Spinal cord (tissue), 10 donors: ENCODE data around the gene PCYOX1L. TPM values are rescaled to one million over a fixed set of nuclear protein-coding genes. Genes with fewer than 3 reads are reported as not detected.

Experiments used
- DNase-seq, 6 donors: peaks; one replicate each; pipeline versions ENCODE4 v3.0.0 to v3.0.0-alpha.2; 2013 to 2015; ENCODE audit warnings: low spot score in 6 of 6, low read depth in 4 of 6
- H3K27ac ChIP-seq: one replicate; pipeline ENCODE4 v1.5.1; 2013; ENCODE audit warnings: low read depth, low read length, control low read depth
- H3K27me3 ChIP-seq: one replicate; pipeline ENCODE4 v1.6.1; 2013; ENCODE audit warnings: low read length; ENCODE audit not compliant: control insufficient read depth, insufficient read depth
- H3K36me3 ChIP-seq: one replicate; pipeline ENCODE4 v1.6.1; 2013; ENCODE audit warnings: low read length; ENCODE audit not compliant: control insufficient read depth, insufficient read depth
- H3K4me1 ChIP-seq: one replicate; pipeline ENCODE4 v1.6.1; 2013; ENCODE audit warnings: low read length; ENCODE audit not compliant: control insufficient read depth, insufficient read depth
- H3K4me3 ChIP-seq: one replicate; pipeline ENCODE4 v1.5.1; 2013; ENCODE audit warnings: low read depth, low read length, control low read depth
- H3K9me3 ChIP-seq: one replicate; pipeline ENCODE4 v1.6.1; 2013; ENCODE audit warnings: low read length; ENCODE audit not compliant: control insufficient read depth, insufficient read depth
- WGBS: methylation state at CpG from one replicate; pipeline ENCODE4 v1.1.5; 2013; ENCODE audit warnings: missing lambda C conversion rate; ENCODE audit not compliant: insufficient coverage; 5-methylcytosine and 5-hydroxymethylcytosine counted together
- polyA plus RNA-seq, 2 donors: library from polyadenylated mRNA; unstranded; fragments of 120-200 nt; gene quantifications; one replicate each; pipeline ENCODE4 v1.2.1, GENCODE V29; 2013; ENCODE audit not compliant: insufficient read length in 2 of 2
- total RNA-seq, 2 donors: library from RNA; depleted of rRNA in 1 of 2; stranded (reverse); fragments of 120-200 nt in 1 of 2; fragments of >200 nt in 1 of 2; gene quantifications; one replicate each; pipeline versions ENCODE4 v1.2.3 to v1.2.4, GENCODE V29; 2013 to 2014
- donor health status: healthy.

The PCYOX1L gene
- total and polyA plus RNA-seq, 4 donors: 14.2 to 28.6 (median 21.2) TPM

DNA sequence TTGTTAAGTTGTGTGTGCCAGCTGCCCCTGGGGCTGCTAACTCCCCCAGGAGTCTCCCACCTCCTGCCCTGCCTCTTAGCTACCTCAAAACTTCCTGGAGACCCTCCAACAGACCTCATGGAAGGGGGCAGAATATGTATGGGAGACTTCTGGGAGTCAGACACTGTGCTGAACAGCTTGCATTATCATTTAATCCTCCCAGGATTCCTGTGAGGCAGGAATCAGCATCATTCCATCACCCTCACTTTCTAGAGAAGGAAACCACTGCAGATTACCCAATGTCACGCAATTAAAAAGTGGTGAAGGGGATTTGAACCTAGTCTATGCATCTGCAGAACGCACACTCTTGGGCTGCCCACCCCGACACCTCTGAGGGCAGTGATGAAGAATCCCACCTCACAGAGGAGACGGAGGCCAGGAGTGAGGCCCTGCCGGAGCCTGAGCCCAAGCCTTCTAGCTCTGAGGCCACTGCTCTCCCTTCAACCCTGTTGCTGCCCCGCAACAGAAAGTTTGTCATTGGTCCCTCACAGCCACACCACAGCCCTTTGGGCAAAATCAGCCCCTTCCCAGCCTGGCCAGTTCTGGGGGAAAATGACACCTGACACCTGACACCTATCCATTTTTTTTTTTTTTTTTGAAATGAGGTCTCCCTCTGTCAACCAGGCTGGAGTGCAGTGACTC is 51.6 kb downstream of the PCYOX1L start:
- peak overlapping the region; percentile 2 for H3K4me3 ChIP-seq

DNA sequence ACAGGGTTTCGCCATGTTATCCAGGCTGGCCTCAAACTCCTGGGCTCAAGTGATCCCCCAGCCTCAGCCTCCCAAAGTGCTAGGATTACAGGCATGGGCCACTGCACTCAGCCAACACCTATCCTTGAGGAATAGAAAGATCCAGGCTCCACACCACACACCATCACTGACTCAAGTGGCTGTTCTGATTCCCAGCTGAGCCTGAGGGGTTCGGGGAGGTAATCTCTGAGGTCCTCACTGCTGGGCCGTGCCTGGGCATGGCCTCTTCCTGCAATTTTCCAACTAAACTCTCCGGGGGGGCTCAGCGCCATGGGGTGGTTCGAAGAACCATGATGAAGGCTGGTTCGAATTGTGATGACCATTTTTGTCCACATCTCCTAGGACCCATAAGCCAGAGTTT is 52.2 kb downstream of the PCYOX1L start:
- 100% methylated on average over 5 of the region's 7 CpGs for WGBS
- Histone ChIP-seq H3K4me1 (peaks cover 20% of the 10 kb centered on the region), H3K27me3 (no peaks in the 10 kb centered on the region), H3K36me3 (no peaks in the 10 kb centered on the region), H3K4me3 (no peak overlapping the region), H3K27ac (no peak overlapping the region), H3K9me3 (no peaks in the 10 kb centered on the region)
- no peak for DNase-seq

More for the DNA sequence above, 51.6 kb downstream of the PCYOX1L start:
- DNase-seq: no peak
- H3K27ac ChIP-seq: peak overlapping the region; percentile 10
- no peaks in the 10 kb centered on the region for H3K9me3 ChIP-seq
- H3K36me3 ChIP-seq: no peaks in the 10 kb centered on the region
- WGBS: 81% methylated on average over 5 of the region's 6 CpGs
- H3K4me1 ChIP-seq: peaks cover 20% of the 10 kb centered on the region
- no peaks in the 10 kb centered on the region for H3K27me3 ChIP-seq

DNA sequence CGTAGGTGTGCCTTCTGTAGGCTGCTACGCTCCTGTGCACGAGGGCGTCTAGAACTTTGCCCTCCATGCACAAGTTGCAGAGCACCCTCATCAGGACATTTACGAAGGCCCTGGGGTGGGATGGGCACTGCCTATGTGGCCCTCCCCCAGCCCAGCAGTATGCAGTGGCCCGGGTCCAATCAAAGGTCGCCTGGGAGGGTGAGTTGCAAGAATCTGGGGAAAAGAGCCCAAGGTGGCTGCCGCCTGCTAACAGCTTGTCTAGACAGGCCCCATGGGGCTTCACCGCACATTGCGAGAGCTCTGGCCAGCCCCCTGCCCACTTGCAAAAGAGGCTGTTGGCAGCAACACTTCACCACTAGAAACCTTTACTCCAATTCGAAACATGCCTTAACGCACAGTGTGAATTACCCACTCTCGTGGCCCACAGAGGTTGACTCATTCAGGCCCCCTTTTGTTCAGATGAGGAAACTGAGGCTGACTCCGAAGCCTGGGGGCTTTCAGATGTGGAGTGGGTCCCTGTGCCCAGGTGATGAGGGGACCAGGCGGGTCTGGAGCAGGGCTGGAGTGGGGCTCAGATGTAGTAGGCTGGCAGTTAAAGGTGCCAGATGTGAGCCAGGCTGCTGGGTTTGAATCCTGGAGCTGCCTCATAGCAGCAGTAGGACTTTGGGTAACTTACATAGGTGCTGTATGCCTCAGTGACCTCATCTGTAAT is 53.0 kb downstream of the PCYOX1L start:
- H3K27me3 ChIP-seq: no peaks in the 10 kb centered on the region
- peaks cover 17% of the 10 kb centered on the region for H3K4me1 ChIP-seq
- no peak overlapping the region for H3K27ac ChIP-seq
- H3K36me3 ChIP-seq: no peaks in the 10 kb centered on the region
- 81% methylated on average over 14 of the region's 15 CpGs for WGBS
- H3K9me3 ChIP-seq: no peaks in the 10 kb centered on the region
- no peak for DNase-seq
- H3K4me3 ChIP-seq: no peak overlapping the region

GRCh38 chr5:149411738-149412519 is 54.1 kb downstream of the PCYOX1L start:
- Histone ChIP-seq H3K4me3 (no peak overlapping the region), H3K9me3 (no peaks in the 10 kb centered on the region), H3K27me3 (no peaks in the 10 kb centered on the region), H3K36me3 (no peaks in the 10 kb centered on the region), H3K27ac (no peak overlapping the region), H3K4me1 (peaks cover 16% of the 10 kb centered on the region)
- WGBS: 84% methylated on average over 3 of the region's 9 CpGs
- no peak for DNase-seq

DNA sequence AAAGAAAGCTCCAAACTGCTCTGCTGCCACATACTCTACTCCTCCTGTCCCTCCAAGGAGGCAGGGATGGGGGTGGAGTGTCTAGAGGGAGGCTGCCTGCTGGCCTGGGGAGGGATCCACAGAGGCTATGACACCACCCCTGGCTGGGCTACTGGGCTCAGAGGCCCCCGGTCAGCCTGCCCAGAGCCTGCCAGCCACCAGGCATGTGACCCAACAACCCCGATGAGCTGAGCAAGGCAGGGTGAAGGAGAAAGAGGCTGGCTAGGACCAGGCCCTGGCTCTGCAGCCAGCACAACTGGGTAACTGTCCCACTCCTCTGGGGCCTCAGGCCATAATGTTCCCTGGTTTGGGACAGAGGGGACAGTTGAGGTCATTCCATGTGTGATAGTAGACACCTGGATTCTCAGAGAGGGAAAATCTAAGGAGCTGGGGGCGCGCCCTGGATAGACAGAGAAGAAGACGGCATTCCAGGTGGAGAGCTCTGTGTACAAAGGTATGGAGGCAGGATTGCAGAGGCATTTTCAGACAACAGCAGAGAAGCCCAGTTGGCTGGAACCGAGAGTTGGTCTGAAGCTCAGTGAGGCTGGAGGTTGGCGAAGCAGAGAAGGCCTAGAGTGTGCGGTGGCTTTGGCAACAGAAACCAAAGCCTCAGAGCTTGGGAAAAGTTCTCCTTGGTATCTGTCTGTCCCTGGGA is 55.1 kb downstream of the PCYOX1L start:
- Histone ChIP-seq H3K36me3 (no peaks in the 10 kb centered on the region), H3K4me1 (peaks cover 14% of the 10 kb centered on the region), H3K4me3 (no peak overlapping the region), H3K27me3 (no peaks in the 10 kb centered on the region), H3K27ac (peak overlapping the region; percentile 25), H3K9me3 (no peaks in the 10 kb centered on the region)
- WGBS: 91% methylated on average over 7 of the region's 8 CpGs
- DNase-seq: no peak

- Histone ChIP-seq H3K36me3 (no peaks in the 10 kb centered on the region), H3K4me1 (peaks cover 14% of the 10 kb centered on the region), H3K27ac (peak overlapping the region; percentile 64), H3K27me3 (no peaks in the 10 kb centered on the region), H3K4me3 (no peak overlapping the region), H3K9me3 (no peaks in the 10 kb centered on the region)
- 80% methylated on average over 3 of the region's 16 CpGs for WGBS
- no peak for DNase-seq
Observed at GRCh38 chr5:149413477-149414210, 55.8 kb downstream of the PCYOX1L start.

- Histone ChIP-seq H3K27ac (peak overlapping the region; percentile 64), H3K9me3 (no peaks in the 10 kb centered on the region), H3K4me1 (peaks cover 14% of the 10 kb centered on the region), H3K36me3 (no peaks in the 10 kb centered on the region), H3K4me3 (no peak overlapping the region), H3K27me3 (no peaks in the 10 kb centered on the region)
- DNase-seq: no peak
- 42% methylated on average over 5 of the region's 7 CpGs for whole genome bisulfite sequencing
Observed at GRCh38 chr5:149414405-149415065, 56.7 kb downstream of the PCYOX1L start.

DNA sequence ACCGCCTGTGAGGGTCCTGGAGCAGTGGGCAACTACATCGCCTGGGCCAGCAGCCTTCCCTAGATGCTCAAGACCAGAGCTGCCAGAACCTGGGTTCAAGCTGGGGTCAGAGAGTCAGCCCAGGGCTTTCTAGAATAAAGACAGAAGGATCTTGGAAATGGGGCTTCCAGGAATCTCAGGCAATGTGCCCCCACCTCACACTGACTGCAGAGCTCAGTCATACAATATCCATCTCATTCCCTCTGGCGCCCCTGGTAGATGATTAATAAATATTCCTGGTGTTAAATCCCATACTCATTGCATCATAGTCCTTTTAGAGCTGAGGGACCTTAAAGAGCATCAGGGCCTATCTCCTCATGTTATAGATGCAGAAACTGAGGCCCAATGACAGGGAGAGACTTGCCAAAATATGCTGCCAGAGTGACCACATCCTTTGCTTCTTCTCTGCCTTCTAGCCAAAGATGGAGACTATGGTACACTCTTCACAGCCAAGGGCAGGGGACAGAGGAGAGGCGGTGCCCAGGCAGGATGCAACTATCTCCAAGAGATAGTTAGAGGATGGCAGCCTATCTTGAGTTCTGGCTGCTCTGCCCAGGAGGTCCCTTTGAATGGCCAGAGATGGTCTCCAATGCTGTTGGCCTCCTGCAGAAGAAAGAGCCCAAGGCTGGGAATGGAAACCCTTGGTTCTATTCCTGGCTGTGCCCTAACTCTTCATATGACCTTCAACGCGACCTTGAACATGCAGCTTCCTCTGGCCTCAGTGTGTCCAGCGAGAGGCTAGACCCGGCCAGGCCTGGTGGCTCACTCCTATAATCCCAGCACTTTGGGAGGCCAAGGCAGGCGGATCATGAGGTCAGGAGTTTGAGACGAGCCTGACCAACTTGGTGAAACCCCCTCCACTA is 57.5 kb downstream of the PCYOX1L start:
- DNase-seq: no peak
- H3K4me1 ChIP-seq: peaks cover 14% of the 10 kb centered on the region
- WGBS: 86% methylated on average over 7 of the region's 10 CpGs
- H3K27ac ChIP-seq: peak overlapping the region; percentile 64
- H3K4me3 ChIP-seq: no peak overlapping the region
- no peaks in the 10 kb centered on the region for H3K36me3 ChIP-seq
- no peaks in the 10 kb centered on the region for H3K9me3 ChIP-seq
- H3K27me3 ChIP-seq: no peaks in the 10 kb centered on the region
